ENCODE data around the gene MITF.

The MITF gene

GRCh38 chr3:69925506-69925905, 186.2 kb downstream of the MITF start:
- DNase-seq, result no peak

DNA sequence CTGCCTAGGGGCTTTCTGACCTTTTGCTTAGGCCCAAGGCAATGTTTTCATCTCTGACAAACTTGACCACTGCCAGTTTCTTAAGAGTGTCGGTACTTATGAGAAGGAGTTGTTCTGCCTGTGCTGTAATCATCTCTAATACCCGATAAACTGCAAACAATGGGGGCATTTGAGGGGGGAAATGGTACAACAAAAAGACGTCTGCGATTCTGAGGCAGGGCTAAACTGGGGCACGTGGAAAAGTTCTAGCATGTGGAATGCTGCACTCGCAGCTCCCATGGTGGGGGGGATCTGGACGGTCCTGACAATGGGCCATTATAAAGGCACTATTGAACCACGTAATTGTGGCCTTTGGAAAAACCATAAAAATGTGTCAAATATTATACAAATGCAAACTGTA, 187.1 kb downstream of the MITF start:
- DNase-seq, result no peak

DNA sequence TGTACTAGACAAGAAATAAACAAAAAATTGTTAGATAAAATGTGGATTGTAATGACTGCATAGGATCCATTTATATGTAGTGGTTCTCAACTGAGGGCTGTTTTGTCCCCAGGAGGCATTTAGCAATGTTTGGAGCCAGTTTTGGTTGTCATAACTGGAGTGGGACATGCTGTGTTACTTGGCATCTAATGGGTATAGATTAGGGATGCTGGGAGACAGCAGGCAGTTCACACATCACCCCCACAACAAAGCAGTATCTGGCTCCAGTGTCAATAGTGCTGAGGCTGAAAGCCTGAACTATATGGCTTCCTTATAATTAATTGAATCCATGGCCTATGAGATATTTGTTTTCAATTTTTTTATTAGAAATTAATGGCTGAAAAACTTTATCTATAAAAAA, 188.3 kb downstream of the MITF start:
- DNase-seq, result no peak

DNA sequence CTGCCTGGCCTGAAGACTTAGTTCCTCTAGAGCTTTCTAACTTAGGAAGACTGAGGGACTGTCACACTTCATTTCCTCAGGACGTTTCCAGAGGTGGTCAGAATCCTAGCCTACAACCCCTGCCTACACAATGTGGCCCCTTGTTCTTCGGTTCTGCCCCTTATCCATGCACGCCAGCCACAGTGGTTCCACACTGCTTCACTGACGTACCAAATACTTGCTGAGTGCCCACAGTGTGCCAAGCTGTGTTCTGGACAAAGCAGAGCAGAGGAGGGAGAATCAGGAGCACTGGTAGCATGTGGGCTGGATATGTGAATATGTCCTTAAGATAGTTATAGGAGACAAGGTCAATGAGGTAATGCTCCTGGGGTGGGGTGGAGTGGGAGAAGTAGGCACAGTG, 189.8 kb downstream of the MITF start:
- no peak for DNase-seq

- DNase-seq, result no peak
Measured at GRCh38 chr3:69930564-69930963, 191.3 kb downstream of the MITF start.

GRCh38 chr3:69932087-69932486, 192.8 kb downstream of the MITF start:
- no peak for DNase-seq

DNA sequence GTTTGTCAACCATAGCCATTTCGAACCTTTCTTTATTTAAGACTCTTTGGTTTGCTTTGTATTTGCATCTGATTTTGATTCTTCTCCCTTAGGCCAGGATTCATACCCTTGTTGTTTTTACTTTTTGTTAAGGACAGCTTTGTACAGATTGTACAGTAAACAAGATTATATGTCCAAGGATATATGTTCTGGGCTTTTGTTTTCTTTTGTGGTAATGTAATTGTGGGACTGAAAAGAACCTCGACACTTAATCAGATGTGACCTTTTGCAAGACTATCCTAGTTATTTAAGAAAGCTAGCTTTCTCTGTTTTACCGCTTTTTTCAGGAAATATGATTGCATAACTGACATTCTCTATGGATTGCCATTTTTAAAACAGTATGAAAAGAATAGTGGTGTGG, 193.2 kb downstream of the MITF start:
- no peak for DNase-seq

- DNase-seq, result no peak
Measured at GRCh38 chr3:69934398-69934797, 195.1 kb downstream of the MITF start.

GRCh38 chr3:69936266-69936665, 197.0 kb downstream of the MITF start:
- no peak for DNase-seq

DNA sequence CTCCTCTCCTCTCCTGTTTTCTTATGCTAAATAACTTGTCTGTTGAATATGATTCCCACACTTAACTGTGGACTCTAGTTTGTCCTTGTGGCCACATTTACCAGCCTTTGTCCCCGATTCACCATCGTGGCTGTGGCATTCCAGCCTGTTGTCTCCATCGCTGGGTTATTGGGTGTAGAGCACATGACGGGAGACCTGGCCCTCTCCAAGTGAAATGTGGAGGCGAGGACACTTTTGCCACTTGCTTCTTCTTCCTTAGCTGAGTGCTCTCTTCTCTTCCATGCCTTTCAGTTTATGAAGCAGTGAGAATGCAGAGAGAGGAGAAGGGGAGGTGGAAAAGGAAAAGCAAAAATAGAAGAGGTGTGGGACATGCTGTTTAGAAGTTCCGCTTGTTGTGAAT, 198.8 kb downstream of the MITF start:
- DNase-seq, result no peak

GRCh38 chr3:69938931-69939330, 199.7 kb downstream of the MITF start:
- DNase-seq, result no peak

- DNase-seq, result no peak
Measured at GRCh38 chr3:69941037-69941436, 201.8 kb downstream of the MITF start.

DNA sequence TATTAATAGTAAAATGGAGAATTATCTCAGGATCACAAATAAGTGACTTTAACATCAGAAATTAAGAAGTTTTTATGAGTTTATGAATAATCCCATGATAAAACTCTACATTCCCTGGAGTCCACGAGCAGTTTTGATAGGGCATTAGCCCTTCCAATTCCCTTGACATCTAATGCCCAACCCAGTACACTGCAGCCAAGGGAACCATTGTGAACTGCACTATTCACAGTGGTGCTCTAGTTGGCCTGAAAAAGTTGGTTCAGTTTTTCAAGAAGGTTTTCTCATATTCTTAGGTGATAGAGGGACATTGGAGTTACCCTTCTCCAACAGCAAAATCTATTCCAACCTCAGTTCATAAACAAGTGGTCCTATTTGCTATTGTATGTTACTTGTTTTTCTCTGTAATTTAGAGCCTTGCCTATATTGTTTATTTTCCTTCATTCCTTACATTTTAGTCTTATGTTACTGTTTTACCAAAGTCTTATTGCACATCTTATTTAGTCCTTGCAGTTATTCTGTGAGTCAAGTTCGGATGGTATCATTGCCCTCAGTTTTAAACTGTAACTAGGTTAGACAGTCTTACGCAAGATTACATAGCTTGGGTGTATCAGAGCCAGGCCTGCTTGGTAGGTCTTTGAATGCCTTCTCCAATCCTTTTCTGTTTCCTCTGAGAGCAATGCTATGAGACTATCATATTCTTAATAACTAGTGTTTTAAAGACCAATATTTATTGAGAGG, 202.3 kb downstream of the MITF start:
- no peak for DNase-seq

DNA sequence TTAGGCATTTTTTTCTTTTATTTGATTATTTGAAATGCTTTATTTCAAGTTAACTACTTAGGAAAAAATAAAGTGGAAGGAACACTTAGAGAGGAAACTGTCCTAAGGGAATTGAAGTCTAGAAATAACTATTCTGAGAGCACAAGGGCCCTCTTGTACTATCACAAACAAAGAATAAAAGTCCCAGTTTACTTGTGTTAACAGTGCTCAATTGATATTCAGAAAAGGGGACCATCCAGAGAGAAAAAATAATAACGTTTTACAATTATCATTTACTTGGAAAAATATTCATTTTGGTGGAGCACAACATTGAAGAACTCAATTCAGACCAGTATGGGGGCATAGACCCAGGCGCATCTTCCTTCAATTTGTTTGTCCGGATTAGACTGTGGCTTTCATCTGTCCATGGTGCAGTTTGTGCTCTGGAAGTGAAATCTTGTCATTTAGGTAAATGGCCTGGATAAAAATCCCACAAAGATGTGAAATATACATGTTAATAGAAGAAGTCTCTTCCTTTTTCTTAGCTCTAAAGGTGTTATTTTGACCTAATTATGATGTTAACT, 205.7 kb downstream of the MITF start:
- no peak for DNase-seq

DNA sequence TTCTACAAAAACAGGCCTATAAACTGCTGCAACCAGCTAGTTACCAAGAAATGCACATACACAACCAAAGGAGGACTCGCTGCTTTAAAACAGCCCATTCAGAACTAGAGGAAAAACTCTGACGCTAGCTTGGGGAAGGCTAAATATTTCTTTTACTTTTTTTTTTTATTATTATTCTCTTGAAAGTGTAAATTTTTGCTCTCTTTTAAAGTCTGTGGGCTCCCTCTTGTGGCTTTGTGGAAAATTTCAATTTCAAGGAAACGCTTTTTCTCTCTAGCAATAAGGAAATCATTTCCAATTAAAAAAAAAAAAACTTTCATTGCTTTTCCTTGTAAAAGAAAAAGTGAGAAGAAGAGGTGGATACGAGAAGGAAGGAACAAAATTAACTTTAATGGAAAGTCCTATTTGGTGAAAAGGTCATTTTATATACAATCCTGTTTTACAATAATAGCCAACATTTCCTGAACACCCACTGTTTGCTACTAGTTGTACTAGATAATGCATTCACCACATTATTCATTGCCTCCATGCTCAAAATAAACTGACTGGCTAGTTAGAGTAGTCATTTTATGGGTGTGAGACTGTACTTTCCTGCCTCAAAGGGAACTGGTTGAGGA, 209.1 kb downstream of the MITF start:
- DNase-seq, result no peak

GRCh38 chr3:69951616-69952015, 212.4 kb downstream of the MITF start:
- no peak for DNase-seq

DNA sequence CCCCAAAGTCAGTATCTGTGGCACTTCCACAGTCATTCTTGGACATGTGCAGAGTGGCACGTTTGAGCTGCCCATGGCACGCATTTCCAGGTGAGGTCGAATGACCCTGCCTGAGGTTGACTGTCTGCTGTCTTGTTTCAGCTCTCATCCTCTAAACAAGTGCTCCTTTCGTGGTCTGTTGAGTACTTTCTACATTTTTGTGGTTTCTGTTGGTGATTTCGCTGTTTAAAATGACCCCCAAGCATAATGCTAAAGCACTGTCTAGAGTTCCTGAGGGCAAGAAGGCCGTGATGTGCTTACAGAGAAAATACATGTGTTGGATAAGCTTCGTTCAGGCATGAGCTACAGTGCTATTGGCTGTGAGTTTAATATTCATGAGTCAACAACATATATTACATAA, 220.3 kb downstream of the MITF start:
- no peak for DNase-seq

GRCh38 chr3:69961706-69962439, 222.6 kb downstream of the MITF start:
- no peak for DNase-seq

GRCh38 chr3:69963643-69964042, 224.4 kb downstream of the MITF start:
- DNase-seq, result no peak

DNA sequence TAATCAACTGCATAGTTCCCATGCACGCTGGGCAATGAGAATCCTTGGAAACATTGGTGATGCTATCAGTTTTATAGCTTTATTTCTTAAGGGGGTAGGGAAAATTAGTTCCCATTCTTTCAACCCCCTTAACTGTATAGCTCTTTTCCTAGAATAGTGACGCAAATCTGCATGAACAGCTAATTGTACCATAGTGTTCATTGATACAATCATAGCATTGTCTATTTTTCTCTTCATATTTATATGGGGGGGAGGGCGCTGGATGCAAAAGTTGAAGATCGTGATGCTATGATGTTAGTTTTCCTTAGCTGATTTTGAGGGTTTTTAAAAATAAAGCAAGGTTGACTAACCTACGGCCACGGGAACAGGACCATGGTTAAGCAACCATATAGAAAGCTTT, 227.9 kb downstream of the MITF start:
- DNase-seq, result no peak

DNA sequence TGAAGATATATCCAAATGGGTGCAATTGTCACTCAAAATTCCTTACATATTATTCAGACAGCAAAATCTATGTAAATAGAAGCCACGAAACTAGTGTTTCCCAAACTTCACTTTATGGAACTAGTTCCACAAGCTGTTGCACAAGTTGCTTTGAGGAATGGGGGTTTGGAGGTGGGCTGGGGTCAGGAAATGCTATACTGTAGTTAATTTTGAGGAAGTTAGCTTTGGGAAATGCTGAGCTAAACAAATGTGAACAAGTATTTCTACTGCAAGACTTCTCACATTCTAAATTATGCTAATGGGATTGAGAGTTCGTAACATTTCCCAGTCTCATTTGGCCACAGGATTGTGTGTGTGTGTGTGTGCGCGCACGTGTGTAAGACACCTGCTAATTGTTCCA, 231.6 kb downstream of the MITF start:
- no peak for DNase-seq

- DNase-seq, result no peak
Measured at GRCh38 chr3:69972672-69973071, 233.4 kb downstream of the MITF start.

- no peak for DNase-seq
Measured at GRCh38 chr3:69976021-69976420, 236.8 kb downstream of the MITF start.
